Epithelial cell of proximal tubule (primary cell): ENCODE data around the gene MAN2B1. TPM values are rescaled to one million over a fixed set of nuclear protein-coding genes. Genes with fewer than 3 reads are reported as not detected.
"Not testable (repeated sequence)": the region's sequence is repeated elsewhere in the genome, so short reads cannot be mapped to it uniquely, and the experiment has no call there.

ENCODE experiments used
- DNase-seq: peaks from one replicate; pipeline ENCODE4 v3.0.0-alpha.2; 2011; ENCODE audit warnings: low read depth
- H3K4me3 ChIP-seq: 2 replicates; pipeline ENCODE4 v1.5.1; 2011; ENCODE audit warnings: low read depth, mild to moderate bottlenecking, low read length
- CTCF ChIP-seq: conservative IDR thresholded peaks from 2 replicates; pipeline ENCODE4 v1.5.1; 2012; ENCODE audit warnings: low read depth, mild to moderate bottlenecking, low read length
- total RNA-seq: library from RNA; depleted of rRNA; stranded (reverse); fragments of >200 nt; gene quantifications from 2 replicates; pipeline ENCODE4 v1.2.3, GENCODE V29; 2015

The MAN2B1 gene
- total RNA-seq, 1 donor from 2014 or later, result 64.2 TPM

- H3K4me3 ChIP-seq, result no peak overlapping the region
- TF ChIP-seq CTCF, result no peak
- no peak for DNase-seq
Measured at GRCh38 chr19:12649941-12650340, 16.6 kb downstream of the MAN2B1 start.

DNA sequence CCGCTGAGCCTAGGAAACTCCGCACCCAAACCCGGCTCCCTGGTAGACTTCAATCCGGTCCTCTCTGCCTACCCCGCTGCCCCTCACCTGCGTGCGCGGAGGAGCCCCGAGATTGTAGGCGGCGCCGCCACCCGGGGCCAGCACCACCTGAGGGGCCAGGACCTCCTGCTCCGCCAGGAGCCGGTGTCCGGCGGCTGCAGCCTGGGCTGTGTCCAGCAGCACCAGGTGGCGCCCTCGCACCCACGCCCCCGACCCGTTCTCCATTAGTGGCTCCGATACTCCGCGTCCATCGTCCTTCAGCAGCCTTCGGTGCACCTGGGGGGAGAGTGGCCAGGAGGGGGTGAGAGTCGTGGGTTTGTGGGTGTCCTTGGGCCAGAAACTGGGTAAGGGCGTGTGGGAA lies 18.5 kb downstream of the MAN2B1 start:
- TF ChIP-seq CTCF, result peak; percentile 50
- no peak for DNase-seq
- H3K4me3 ChIP-seq, result peak overlapping the region; percentile 46

GRCh38 chr19:12647490-12648071 lies 19.0 kb downstream of the MAN2B1 start:
- no peak for DNase-seq
- no peak for TF ChIP-seq CTCF
- H3K4me3 ChIP-seq, result peak overlapping the region; percentile 46

- DNase-seq, result no peak
- no peak for TF ChIP-seq CTCF
- H3K4me3 ChIP-seq, result no peak overlapping the region
Measured at GRCh38 chr19:12647047-12647446, 19.5 kb downstream of the MAN2B1 start.

GRCh38 chr19:12646551-12646950 lies 20.0 kb downstream of the MAN2B1 start:
- H3K4me3 ChIP-seq, result no peak overlapping the region
- no peak for TF ChIP-seq CTCF
- DNase-seq, result no peak

GRCh38 chr19:12643716-12644115 lies 22.8 kb downstream of the MAN2B1 start:
- DNase-seq, result not testable (repeated sequence)

DNA sequence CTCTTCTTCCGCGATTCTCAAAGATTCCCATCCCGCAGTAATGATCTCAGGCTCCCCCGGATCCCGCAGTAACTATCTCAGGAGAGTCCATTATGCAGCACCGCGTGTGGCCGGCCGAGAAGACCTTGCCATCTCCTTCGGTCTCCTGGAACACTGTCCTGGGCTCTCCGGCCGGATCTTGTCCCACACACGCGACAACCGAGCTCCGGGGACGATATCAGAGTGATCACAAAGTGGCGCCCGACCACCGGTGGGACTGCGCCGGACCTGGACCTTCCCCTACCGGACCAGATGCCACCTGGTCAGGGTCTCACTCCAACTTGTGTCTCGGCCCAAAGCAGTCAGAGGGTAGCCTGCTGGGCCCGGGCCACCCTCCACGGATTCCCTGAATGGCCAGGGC lies 24.0 kb downstream of the MAN2B1 start:
- TF ChIP-seq CTCF, result no peak
- H3K4me3 ChIP-seq, result no peak overlapping the region
- DNase-seq, result no peak

More at GRCh38 chr19:12643716-12644115, 22.8 kb downstream of the MAN2B1 start:
- not testable (repeated sequence) for H3K4me3 ChIP-seq

- H3K4me3 ChIP-seq, result no peak overlapping the region
- DNase-seq, result no peak
- no peak for TF ChIP-seq CTCF
Measured at GRCh38 chr19:12641456-12641855, 25.1 kb downstream of the MAN2B1 start.
